Stimulated activated CD4-positive, alpha-beta T cell treated with anti-CD3 and anti-CD28 coated beads, TNF-alpha, amount 100 ng/mL, for 4 hours (primary cell): Measurements from ENCODE around the gene ATAD3A.

Experiments
- DNase-seq, 3 experiments: peaks; one replicate each; pipeline ENCODE4 v3.0.0-alpha.2; 2020; ENCODE audit warnings: low read depth in 3 of 3

Gene ATAD3A

DNA sequence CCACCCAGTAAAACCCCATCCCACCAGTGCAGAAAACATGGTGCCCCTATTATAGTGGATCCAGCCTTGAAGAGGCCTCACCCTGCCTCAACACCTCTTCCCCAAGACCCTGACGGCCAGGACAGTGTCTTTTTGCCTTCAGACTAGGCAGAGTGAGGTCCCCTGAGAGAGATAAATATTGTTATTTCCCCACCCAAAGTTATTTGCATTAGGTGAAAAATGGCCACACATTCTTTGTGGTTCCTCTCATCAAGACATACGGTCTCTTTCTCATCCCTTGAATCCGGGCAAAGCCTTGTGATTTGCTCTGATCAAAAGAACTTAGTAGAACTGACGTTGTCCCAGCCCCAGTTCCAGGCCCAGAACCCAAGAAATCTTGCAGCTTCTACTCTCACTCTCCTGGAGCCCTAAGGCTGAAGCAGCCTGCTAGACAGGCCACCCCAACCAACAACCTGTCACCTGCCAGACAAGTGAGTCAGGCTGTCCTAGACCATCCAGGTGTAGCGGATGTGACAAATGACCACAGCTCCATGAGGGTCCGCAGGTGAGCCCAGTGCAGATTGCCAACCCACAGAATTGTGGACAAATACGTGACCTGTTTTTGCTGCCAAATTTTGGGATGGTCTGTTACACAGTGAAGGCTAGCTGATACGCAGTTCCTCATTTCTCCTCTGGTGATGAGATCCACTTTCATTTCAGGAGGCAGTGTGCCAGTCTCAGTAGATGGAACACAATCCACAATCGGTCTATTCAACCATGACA lies 70.8 kb downstream of the ATAD3A start:
- DNase-seq: no peak

DNA sequence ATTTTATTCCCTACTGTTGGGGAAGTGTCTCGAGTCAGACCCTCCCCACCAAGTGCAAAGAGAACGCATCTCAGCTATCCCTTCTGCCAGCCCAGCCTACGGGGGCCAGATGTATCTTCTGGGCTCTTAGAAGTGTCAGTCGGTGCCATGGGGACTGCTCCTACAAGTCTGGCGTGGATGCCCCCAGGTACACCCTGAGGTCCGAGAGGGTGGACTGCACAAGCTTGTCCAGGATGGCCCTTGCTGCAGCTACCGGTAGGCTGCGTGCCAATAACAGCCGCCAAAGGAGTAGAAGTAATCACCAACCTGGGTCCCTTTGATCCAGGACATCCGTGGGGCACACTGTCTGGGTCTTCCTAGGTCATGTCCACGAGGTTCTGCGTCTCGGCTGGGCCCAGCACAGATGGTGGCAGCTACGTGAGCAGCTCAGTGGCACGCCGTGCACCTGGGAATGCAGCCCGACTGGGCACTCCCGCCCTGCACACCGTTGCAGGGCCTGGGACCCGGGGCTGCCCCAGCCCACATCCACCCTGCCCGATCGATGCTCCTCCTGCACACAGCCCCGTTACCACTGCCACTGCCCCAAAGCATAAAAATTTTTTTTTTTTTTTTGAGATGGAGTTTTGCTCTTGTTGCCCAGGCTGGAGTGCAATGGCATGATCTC lies 71.5 kb downstream of the ATAD3A start:
- no peak for DNase-seq
